ENCODE data around the gene PDE4B.

PDE4B gene

DNA sequence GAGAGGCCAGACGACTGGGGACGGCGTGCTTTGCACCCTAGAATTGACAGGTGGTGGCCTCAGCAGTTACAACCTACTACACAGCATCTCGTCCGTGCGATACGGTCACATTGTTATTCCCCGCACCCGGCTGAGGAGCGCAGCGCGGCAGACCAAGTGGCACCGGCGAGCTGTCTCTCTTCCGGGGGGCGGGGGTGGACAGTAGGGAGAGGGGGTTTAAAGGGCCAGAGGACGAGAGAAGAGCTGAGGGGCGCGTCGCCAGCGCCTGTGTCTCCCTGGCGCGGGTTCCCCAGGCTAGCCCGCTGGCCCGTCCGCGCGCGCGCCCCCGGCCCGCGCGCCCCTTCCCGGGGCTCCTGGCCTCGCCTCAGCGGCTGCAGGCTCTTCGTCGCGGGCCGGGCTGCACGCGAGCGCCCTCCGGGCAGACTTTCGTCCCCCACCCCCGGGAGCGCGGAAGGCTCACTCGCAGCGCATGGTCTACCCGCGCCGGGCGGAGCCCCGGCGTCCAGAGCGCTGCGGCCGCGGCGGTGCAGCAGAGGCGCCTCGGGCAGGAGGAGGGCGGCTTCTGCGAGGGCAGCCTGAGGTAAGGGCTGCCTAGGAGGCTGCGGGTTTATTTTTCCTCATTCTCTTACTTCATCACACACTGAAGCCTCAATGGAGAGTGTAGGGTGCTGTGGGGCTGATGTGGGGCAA, at the start of gene PDE4B:
PDE4B (plus strand) TSS at position 227 of the 690 bp plus-strand sequence.
- DNase-seq, result no peak

DNA sequence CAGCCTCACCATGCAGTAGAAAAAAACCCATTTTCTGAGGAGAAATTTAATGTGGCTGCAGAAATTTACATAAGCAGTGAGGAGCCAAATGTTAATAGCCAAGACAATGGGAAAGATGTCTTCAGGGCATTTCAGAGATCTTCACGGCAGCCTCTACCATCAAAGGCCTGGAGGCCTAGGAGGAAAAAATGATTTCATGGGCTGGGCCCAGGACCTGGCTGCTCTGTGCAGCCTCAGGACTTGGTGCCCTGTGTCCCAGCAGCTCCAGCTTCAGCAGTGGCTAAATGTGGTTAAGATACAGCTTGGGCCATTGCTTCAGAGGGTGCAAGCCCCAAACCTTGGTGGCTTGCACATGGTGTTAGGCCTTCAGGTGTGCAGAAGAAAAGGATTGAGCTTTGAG, 48.0 kb upstream of the PDE4B start:
- DNase-seq, result no peak

DNA sequence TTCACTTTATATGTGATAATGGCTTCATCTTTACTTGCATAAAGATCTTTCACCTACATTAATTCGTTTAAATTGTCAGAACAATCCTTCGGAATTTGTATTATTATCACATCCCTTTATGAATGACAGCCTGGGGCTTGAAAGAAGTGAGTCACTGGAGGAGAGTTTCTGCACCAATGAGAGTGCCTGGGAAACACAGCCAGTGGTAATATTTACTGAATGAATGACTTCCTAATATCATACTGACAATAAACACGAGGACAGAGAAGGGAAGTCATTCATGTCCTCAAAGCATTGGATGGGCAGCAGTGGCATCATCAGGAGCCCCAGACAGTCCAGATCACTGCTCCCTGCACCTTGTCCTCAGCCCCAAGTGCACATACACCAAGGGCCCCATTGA, 40.7 kb upstream of the PDE4B start:
- no peak for DNase-seq

DNA sequence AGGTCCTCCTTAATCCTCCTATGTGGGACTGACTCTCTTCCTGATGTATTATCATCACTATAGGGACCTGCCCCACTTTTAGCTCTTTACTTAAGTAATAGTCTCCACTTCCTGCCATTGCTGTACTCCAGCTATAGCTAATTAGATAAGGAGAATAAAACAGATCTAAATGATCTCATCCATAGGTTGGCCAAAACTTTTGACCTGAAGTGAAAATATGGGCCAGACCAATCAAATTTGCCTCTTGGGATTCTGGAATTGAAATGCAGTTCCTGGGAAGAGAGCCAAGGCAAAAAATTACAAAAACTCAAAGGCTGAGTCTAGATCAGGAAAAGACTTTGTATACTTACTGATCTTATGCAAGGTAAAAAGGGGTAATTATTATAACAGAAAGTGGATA, 36.1 kb upstream of the PDE4B start:
- DNase-seq, result no peak

DNA sequence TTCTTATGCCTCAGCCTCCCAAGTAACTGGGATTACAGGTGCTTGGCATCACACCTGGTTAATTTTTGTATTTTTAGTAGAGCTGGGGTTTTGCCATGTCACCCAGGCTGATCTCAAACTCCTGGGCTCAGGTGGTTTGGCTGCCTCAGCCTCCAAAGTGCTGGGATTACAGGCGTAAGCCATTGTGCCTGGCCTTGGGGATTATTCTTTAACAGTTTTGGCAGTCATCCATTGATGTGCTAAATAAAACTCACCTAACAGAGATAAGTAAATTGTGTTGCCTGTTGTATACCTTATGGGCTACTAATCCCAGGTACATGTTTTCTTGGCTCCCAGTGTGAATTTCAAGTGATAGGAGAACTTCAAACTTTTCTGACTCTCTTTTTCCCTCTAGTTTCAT, 35.2 kb upstream of the PDE4B start:
- no peak for DNase-seq

DNA sequence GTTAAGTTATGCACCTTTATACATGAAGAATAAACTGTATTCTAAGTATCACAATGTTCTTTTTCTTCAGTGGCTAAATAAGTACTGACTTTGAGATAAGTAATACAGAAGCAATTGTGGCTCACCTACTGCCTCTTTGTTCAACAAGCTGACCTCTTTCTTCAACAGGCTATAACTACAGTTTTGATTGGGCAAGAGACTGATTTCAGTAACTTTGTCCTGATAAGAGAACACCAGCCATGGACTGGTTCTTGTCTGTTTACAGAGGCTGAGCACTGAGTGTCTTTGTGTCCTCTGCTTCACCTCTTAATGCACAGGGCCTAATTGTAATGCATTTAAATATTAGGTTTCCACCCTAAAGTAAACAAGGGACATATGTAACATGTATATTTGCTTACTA, 34.6 kb upstream of the PDE4B start:
- DNase-seq, result no peak

DNA sequence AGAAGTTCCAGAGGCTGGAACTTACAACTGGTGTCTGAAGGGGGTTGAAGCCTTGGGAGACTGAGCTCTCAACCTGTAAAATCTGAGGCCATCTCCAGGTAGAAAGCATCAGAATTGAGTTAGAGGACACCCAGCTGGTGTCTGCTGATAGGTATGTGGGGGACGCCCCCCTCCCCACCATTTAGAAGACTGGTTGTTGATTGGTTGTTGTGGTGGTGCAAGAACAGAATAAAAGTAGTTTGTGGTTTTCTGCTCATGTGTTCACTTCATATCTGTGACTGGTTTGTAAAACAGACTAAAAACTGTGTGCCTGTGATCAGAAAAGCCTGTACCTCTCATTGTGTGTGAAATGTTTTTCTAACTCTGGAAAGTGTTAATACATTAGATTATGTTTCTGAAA, 33.2 kb upstream of the PDE4B start:
- no peak for DNase-seq

DNA sequence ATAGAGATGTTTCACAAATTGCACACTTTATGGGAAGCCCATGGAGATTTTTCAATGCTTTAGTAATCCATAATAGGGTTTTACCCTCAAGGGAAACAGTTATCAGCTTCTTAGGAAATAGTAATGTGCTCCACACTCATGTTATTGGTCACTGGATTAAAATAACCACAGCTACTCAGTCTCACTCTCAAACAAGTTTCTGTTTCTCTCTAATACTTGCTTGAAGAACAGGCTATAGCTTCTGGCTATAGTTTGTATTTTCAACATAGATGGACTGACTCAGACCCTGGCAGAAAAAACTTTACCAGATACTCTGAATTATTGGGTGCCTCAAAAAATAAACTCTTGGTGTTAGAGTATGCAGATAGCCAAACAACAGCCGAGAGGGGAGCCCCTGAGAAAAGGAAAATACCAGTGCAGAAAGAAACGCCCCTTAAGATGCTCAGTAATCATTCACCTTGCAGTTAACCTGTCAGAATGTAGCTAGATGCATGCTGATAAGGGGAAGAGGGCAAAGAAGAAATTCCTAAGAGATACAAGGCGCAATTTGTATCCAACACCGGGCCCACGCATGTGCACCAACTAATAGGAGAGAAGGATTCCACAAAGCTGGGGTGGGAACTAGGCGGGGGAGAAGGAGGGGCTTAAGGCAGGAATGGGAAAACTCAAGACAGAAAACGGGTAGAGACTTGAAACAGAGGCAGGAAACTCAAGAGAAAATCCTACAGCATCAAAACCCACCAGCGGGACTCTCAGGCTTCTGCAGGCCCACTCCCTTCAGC, 30.4 kb upstream of the PDE4B start:
- no peak for DNase-seq

DNA sequence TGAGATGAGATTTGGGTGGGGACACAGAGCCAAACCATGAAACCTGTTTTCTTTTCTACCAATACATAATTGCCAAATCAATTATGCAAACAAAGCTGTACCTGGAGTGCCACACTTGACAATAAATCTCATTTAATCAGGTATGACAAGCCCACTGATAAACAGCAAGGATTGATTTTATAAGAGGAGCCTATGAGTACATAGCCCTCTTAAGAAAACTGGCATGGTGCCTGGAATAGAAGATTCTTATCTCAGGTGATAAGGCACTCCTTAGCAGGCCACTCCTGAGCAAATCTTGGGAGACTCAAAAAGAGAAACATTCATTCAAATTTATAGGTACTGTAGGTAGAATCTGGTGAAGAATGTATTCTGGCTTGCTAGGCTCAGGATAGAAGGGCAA, 28.6 kb upstream of the PDE4B start:
- DNase-seq, result no peak

DNA sequence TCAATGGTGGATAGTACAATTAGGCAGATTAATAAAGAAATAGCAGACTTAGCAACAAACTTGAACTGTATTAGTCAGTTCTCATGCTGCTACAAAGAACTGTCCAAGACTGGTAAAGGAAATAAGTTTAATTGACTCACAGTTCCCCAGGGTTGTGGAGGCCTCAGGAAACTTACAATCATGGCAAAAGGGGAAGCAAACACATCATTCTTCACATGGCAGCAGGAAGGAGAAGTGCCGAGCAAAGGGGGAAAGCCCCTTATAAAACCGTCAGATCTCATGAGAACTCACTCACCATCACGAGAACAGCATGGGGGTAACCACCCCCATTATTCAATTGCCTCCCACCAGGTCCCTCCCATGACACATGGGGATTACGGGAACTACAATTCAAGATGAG, 27.1 kb upstream of the PDE4B start:
- DNase-seq, result no peak

DNA sequence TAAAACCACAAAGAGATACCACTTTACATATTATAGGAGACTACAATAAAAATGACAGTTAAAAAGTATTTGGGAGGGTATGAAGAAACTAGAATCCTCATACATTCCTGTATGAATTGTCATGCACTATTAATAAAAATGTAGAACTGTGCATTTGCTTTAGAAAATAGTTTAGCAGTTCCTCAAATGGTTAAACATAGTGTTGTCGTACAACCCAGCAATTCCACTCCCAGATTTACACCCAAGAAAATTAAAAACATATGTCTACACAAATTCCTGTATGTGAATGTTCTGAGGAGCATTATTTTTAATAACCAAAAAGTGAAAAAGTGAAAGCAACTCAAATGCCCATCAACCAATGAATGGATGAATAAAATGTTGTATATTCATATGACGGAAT, 23.1 kb upstream of the PDE4B start:
- DNase-seq, result no peak

DNA sequence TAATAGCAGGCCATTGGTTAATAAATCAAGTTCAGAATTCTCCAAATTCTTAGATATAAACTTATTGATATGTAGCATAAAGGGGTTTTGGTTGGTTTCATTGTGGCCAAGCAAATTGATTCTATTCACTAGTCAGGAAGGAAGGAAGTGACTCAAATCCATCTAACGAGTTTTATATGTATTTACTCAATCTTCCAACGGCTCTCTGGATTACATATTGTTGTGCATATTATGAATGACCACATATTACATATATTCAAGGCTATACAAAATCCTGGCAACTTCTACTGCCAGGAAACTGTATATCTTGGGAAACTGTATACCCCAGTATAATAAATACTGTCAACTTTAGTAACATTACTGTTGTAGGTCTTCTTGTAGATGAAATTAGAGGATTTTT, 20.1 kb upstream of the PDE4B start:
- no peak for DNase-seq

DNA sequence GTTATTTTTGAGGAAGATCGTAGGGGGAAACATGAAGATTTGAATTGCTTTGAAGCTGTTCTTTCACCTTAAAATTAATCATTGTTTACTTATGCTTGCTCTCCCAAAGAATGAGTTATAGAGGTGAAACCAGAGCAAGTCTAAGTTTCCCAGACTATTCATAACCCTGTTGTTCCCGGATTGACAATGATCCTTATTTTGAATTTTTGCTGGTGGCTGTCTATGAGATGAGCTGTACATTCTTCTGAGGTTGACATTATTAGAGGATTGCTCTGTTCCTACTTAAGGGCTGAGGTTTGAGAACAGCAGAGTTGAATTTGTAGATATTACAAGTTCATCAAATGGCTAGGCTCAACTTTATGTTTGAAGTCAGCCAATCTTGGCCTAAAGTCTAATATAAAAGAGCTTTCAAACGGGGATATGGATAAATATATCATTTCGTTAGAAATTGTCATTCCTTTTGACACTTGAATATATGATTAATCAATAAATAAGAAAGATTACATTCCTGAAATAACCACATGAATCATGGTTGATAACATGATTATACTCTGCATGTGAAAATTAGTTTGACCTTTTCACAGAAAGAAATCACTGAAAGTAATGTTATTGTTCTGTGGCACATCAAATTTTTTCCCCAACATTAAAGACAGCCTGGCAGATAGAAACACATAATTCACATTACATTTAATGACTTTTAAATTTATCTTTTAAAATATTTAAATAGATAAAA, 19.1 kb upstream of the PDE4B start:
- no peak for DNase-seq

DNA sequence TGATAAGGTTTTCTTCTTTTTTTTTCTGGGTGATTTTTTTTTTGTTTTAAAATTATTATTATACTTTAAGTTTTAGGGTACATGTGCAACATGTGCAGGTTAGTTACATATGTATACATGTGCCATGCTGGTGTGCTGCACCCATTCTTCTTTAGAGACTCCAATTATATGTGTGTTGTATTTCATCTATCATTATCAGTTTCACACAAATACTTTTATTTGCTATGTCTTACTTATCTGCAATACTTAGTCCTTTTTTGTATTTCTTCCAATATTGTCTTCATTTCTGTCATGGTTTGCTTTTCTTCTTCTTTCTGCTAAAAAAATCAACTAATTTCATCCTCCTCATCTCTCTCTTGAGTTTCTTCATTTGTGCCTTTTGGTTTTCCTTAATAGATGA, 3.9 kb upstream of the PDE4B start:
- no peak for DNase-seq

DNA sequence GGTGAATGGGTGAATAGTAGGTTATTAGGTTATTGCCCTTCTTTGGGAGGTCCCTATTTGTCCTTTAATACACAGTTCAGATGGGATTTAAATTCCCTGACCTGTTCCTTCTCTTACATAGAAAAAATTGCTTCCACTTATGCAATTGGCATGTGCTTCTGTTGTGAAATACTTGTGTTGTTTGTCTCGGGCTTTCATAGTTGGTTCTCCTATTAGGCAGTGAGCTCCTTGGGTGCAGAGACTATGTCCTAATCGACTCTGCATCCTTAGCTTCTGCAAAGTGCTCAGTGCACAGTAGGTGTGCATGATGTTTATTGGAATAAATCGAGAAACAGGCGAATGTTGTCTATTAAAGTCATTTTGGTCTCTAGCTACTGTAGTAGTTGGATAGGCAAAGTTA, 1.3 kb upstream of the PDE4B start:
- no peak for DNase-seq

DNA sequence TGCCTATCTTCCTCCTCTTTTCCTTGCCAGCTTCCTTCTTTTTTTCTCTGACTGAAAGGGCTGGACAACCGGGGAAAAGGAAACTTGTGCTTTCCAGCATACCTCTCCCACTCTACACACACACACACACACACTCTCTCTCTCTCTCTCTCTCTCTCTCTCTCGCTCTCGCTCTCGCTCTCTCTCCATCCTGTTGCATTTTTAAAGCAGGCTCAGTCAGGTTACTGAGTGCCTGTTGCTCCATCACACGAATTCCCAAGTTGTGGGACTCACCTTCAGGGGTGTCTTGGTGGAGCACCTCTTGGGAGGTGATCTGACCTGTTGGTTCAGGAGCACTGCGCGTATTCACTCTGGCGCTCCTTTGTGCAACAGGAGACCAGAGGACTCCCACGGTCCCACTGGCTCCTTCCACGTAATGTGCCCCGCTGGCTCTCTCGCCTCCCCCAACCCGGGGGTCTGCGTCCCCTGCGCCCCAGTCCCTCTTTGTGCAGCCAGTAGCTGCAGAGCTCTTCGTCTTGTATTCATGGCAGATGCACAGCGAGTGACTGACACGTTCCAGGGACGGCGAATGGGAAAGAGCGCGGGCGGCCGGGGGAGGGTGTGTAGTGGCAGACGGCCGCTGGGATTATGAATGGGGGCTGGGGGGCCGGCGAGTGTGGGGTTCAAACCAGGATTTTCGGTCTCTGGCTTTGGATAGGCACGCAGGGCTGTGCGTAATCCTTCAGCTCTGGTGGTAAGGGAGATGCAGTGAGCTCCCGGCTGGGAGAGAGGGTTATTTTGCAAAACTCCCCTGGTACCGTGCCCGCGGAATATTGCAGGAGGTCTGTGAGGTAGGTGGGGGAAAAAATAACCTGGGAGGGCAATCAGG, 660 bp upstream of the PDE4B start:
- DNase-seq, result no peak

DNA sequence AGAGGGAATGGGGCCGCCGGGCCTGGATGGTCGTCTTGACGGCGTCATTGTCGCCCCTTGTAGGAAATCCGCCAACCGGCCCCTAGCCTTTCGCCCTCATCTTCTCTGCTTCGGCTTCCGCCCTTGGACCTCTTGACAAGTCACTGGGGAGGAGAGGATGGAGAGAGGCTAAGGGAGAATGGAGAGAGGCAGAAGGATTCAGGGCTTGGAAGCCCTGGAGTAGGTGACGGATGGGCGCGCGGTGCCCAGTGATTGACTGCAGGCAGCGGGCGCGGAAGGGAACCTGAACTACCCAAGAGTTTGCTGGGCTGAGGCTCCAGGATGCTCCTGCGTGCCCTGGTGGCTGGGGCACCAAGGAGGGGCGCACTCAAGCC, 651 bp downstream of the PDE4B start:
- no peak for DNase-seq

DNA sequence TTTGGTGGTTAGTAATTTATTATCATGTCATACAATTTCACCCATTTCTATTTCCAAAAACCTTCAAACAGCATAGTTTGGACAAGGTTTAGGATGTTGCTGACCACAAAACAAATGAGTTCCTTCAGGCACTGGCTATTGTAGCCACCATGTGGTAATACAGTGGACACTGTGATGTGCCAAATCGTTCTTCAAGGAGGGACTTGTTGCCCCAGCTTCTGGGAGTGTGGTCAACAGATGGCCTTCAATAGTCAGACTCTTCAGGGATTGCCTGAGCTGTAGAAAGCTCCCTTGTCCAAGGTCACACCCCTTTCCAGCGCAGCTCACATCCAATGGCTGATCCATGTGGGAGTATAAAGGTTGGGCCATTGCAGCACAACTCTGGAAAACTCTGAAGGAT, 2.6 kb downstream of the PDE4B start:
- DNase-seq, result no peak

DNA sequence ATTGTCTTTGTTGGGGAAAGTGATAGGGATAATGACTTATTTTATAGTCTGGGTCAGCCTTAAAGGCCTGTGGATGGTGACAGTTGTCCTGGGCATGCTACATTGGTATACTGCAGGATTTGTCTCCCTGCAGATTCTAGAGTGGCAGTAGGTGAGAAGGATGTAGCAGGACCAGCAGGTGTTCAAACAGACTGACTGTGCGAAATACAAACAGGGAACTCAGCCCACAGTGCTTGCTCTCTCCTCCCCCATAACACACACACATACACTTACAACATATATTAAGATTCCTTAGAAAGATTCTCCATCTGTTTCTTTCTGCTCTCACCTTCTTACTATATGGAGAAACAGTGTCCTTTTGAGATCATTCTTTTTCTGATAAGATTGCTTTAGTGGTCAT, 6.9 kb downstream of the PDE4B start:
- no peak for DNase-seq

DNA sequence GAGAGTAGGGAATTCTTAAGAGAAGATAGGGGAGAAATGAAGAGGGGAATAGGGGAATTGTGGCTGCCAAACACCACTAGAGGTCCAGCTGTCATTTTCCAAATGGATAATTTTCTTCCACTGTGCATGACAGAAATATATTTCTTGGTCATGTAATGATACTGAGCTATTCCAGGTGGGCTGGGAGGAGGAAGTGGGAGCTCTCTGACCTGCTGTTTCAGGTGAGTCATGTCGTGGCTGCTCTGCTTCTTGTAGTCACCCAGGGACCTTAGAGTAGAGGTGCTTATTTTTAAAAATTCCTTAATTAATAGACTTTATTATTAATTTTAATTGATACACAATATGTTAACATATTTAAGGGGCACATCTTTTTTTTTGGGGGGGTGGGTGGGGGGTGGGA, 11.9 kb downstream of the PDE4B start:
- no peak for DNase-seq

DNA sequence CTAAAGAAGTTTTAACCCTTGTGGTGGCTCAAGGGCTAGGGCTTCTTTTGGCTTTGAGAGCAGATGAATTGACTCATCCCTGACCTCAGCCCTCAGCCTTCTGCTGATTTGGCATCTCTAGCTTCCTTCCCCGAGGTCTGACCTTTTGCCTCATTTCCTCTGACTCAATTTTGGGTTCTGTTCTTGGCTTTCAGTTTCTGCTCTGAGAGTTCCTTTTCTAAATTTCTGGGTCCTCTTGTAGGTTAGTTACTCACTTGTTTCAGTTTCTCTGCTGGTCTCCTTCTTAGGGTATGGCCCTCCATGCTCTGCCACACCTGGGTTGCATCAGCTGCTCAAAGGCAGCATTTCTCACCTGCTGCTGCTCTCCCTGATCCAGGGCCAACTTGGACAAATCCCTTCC, 19.4 kb downstream of the PDE4B start:
- no peak for DNase-seq

DNA sequence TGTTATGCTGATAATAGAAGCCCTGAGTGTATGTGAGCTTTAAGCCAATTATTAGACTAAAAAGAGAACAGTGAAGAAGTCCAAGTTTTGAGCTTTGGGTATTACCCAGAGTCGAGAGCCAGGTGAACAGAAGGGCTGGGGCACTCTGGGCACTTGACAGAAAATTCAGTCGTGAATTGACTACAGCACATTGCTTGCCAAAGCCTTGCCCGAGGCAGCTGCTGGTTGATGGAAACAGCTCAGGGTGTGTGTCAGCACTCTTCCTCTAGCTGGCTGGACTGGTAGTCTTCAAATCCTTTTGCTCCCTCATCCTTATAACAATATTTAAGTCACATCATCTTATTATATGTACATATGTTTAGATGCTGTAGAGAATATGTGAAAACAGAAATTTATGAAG, 21.3 kb downstream of the PDE4B start:
- DNase-seq, result no peak

DNA sequence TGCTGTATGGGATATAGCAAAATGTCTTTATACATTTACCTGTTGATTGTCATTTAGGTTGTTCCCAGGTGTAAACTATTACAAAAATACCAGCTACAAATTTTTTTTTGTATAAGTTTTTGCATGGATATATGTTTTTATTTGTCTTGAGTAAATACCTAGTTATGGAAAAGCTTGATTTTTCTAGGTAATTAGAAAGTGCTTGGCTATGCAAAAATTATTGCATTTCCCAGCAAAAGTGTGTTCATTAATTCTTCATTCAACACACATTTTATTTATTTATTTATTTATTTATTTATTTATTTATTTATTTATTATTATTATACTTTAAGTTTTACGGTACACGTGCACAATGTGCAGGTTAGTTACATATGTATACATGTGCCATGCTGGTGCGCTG, 22.1 kb downstream of the PDE4B start:
- DNase-seq, result no peak

All from stimulated activated naive CD4-positive, alpha-beta T cell (primary cell).